NCI-H1105 (cell line): ENCODE results near the gene NUPR1.
"Not testable (repeated sequence)": the region's sequence is repeated elsewhere in the genome, so short reads cannot be mapped to it uniquely, and the experiment has no call there.

Experiments
- DNase-seq: peaks from one replicate; lab custom pipeline; 2025; lab: John Stamatoyannopoulos, UW

Gene NUPR1, protein sequence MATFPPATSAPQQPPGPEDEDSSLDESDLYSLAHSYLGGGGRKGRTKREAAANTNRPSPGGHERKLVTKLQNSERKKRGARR

GRCh38 chr16:28538733-28539596, at the start of gene NUPR1:
Gene NUPR1 (minus strand): TSS chr16:28538974. CDS start chr16:28538907, 67 bp downstream.
- no peak for DNase-seq

DNA sequence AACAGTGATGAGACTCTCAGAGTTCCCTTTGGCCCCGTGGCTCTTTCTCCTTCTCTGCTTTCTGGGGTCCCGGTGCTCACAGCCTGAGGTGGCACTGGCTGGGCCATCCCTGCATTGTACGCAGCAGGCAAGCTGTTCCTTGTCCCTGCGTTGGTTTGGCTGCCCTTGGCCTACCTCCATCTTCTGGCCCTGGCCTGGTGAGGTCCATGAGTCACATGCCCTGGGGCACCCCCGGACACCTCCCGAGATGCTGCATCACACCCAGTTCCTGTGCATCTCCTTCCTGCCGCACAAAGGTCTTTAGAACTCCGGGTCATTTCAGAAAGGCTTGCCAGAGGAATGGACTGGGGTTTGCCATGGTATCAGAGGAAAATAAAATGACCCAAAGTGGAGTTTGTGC, 48.6 kb upstream of the NUPR1 start:
- DNase-seq = no peak

GRCh38 chr16:28586466-28586865, 47.7 kb upstream of the NUPR1 start:
- no peak for DNase-seq

DNA sequence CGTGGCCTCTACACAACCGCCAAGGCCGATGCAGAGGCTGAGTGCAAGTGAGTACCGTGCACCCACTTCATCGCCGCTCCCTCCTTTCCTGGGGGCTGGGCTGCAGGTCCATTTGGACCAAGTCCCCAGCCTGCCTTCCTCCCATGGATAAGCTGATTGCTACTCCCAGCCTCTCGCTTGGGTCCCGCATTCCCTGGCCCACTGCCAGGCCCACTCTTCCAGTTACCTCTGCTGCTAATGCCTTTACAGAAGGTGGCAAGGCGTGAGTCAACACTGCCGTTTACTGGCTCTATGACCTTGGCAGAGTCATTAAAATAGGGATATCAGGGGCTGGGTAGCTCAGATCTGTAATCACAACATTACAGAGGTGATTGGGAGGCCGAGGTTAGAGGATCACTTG, 46.9 kb upstream of the NUPR1 start:
- DNase-seq = no peak

DNA sequence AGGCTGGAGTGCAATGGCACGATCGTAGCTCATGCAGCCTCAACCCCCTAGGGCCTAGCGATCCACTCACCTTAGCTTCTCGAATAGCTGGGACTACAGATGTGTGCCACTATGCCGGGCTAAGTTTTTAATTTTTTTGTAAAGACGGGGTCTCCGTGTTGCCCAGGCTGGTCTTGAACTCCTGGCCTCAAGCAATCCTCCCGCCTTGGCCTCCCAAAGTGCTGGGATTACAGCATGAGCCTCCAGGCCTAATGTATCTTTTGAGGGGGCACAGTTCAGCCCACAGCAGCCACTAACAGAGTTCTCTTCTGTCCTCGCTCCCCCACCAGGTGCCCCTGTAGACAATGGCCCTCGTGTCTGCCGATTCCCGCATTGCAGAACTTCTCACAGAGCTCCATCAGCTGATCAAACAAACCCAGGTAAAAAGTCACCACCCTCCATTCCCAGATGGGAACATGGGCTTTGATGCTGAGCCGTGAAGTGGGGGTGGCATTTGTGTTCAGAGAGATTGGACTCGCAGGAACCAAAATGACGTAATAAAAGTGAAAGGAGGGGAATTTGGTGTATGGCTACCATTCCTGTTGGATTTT, 42.0 kb upstream of the NUPR1 start:
- DNase-seq = no peak

DNA sequence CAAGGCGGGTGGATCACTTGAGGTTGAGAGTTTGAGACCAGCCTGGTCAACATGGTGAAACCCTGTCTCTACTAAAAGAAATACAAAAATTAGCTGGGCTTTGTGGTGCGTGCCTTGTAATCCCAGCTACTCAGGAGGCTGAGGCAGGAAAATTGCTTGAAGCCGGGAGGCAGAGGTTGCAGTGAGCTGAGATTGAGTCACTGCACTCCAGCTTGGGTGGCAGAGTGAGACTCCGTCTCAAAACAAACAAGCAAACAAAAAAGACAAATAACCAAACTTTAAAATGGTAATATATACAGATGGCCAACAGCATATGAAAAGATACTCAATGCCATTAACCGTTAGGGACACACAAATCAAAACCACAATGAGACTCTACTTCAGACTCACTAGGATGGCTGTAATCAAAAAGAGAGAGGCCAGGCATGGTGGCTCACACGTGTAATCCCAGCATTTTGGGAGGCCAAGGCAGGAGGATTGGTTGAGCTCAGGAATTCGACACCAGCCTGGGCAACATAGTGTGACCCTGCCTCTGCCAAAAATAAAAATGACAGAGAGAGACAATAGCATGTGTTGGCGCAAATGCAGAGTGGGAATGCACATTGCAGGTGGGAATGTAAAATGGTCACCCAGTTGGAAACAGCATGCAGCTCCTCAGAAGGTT, 36.8 kb upstream of the NUPR1 start:
- DNase-seq = no peak

GRCh38 chr16:28574925-28575324, 36.2 kb upstream of the NUPR1 start:
- DNase-seq = no peak

- no peak for DNase-seq
Measured at GRCh38 chr16:28573738-28574718, 35.3 kb upstream of the NUPR1 start.

DNA sequence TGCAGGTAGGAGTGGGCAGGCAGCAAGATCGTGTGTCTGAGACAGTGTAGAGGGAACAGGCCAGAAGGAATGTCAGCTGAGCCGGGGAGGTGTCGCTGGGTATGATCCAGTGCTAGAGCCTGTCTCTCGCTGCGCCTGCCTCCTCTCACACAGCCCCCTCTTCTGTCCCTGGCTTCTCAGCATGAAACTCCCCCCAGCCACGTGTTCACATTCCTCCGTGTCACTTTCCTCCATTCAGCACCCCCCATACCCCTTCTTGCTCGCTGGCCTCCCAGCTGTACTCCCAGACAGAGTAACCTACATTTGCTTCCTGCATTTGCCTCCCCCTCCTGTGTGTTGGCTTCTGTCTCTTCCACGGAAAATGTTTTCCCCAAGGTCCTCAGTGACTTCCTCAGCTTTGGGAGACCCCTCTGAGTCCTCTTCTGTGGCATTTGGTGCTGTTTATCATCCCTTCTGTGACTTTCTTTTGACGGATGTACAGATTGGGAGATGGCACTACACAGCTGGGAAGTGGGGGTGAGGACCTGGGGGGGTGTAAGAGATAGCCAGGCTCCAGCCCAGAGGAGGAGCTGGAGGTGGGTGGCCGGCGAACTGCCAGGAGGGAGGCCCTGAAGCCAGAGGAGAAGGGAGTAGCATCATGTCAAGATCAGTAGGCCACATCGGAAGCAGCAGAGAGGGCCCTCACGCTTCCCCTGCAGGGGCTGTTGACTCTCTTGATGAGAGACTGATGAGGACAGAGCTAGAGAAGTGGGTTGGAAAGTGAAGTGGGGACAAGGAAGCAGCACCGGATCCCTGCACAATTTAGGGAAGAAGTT, 34.1 kb upstream of the NUPR1 start:
- DNase-seq = no peak

DNA sequence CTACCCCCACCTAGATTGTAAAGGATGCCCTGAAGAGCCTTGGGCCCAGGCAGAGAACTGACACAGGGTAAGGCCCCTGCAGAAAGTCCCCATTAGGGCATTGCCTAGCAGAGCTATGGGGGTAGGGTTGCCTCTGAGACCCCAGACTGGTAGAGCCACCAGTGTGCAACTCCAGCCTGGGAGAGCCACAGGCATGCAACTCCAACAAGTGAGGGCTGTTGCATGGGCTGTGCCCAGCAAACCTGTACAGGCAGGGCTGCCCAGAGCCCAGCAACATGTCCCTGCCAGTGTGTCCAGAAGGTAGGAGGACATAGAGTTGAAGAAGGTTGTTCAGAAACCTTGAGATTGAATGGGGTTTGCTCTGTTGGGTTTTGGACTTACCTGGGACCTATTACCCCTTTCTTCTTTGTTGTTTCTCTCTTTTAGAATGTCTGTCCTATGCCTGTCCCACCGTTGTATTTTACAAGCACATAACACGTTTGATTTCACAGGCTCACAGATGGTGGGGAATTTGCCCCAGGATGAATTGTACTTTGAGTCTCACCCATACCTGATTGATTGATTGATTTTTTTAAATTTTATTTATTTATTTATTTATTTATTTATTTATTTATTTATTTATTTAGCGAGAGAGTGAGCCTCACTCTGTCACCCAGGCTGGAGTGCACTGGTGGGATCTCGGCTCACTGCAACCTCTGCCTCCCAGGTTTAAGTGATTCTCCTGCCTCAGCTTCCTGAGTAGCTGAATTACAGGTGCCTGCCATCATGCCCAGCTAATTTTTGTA, 31.4 kb upstream of the NUPR1 start:
- DNase-seq = no peak

- no peak for DNase-seq
Measured at GRCh38 chr16:28569021-28569420, 30.2 kb upstream of the NUPR1 start.

- no peak for DNase-seq
Measured at GRCh38 chr16:28567292-28567691, 28.5 kb upstream of the NUPR1 start.

GRCh38 chr16:28566233-28566925, 27.6 kb upstream of the NUPR1 start:
- DNase-seq = not testable (repeated sequence)

DNA sequence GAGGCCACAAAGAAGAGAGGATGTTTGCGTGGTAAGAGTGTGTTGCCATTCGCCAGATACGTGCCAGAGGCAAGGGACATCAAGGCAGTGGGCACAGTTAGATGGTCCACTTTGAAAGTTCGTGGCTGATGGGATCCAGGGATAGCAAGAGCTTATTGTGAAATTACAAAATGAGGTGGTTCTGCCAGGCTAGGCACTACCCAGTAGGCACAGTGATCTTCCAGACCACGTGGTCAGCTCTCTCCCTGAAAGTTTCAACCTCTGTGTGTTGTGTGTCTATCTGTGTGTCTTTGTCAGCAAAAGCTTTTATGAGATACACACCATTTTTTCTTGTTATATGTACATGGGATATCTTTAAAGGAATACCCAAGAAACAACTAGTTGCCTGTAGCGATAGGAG, 24.4 kb upstream of the NUPR1 start:
- DNase-seq = no peak

DNA sequence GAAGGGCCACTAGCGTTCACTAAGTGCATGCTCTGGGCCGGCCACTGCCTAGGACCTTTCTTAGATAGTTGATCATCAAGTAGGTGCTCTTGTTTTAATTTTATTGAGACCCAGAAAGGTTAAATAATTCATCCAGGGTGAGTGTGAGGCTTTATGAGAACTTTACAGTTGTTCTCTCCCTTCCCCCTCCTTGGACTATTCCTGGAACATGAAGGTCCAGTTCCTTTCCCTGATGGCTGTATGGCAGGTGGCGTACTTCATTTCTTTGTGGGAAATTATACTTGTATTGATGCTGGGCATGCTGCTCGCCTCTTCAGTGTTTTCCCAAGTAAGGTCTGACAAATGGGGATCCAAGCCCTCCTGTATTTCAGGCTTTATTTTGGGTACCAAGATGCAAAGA, 23.4 kb upstream of the NUPR1 start:
- DNase-seq = no peak

DNA sequence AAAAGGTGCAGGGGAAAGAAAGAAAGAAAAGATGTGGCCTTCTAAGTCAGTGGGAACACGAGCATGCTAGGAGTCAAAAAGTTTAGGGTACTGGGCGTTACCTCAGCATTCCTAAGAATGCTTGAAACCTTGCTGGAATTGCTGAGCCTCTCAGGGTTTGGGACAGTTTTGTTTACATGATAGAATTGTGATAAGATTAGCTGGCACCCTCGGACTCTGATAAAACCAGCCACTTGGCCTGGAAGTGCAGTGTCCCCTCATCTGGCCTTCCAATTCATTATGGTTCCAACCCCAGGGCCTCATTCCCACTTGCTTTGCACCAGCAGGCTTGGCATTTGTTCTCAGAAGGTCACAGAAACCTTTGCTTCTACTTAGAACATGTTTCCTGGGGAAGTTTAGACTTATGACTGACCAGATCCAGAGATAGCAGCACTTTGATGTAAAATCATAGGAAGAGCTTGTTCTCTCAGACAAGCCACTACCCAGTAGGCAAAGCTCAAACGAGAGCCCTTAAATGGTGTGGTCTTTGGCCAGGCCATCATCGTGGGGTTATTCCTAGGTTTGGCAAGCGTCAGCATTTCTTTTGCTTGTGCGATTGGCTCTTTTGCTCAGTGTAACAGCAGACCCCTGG, 22.9 kb upstream of the NUPR1 start:
- DNase-seq = no peak

- no peak for DNase-seq
Measured at GRCh38 chr16:28558456-28558855, 19.7 kb upstream of the NUPR1 start.

DNA sequence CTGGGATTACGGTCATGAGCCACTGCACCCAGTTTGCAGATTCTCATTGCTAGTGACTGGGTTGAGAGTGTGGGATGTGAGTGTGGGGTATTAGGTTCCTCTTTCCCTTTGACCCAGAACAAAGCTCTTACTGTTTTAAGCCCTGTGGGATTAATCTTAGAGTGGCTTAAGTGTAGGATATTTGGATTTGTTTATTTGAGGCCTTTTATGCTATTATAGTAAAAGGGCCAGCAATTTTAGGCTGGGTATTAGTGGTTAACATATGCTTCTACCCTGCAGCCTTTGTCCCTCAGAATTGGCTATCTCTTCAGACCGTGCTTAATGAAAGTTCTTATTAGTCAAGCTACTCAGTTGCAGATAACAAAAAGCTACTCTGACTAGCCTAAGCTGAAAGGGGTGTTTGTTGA, 18.1 kb upstream of the NUPR1 start:
- no peak for DNase-seq

- no peak for DNase-seq
Measured at GRCh38 chr16:28555561-28555960, 16.8 kb upstream of the NUPR1 start.
